ENCODE measurements around the gene FN3KRP. TPM values are rescaled to one million over a fixed set of nuclear protein-coding genes. Genes with fewer than 3 reads are reported as not detected.

The FN3KRP gene
- polyA plus RNA-seq, 2 donors, result 15.6 to 19.0 TPM

DNA sequence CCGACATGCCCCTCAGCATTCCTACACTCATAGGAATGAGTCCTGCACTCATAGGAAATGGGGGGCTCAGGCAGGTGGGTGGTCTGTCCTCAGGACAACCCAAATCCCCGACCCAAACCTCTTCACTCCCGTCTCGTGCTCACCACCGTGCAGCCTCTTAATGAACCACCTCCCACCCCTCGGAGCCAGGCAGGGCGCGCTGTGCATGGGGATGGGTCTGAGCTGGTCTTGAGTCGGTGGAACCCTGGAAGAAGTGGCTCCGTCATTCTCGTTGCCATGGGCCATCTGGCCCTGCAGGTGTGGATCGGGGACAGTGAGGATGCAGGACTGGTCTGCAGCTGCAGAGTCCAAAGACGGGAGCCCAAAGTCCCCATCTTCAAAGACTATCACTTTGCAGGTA is 11.6 kb upstream of the FN3KRP start:
- Histone ChIP-seq H3K27ac (ENCODE audit: low read depth in 2 of 2, low read length in 1 of 2) (no peak overlapping the region), H3K4me3 (ENCODE audit: low read depth in 1 of 2, low read length in 2 of 2) (no peak overlapping the region), H3K4me1 (ENCODE audit: control insufficient read depth in 2 of 2, insufficient read depth in 2 of 2, low read length in 1 of 2) (peaks cover 0 to 9% of the 10 kb centered on the region in 2 donors), H3K36me3 (ENCODE audit: control insufficient read depth in 2 of 2, insufficient read depth in 2 of 2, low read length in 1 of 2) (no peaks in the 10 kb centered on the region), H3K9me3 (ENCODE audit: control insufficient read depth in 2 of 2, insufficient read depth in 1 of 2, low read depth in 1 of 2, low read length in 1 of 2) (no peaks in the 10 kb centered on the region), H3K27me3 (ENCODE audit: control insufficient read depth in 1 of 2, insufficient read depth in 2 of 2, low read length in 2 of 2) (no peaks in the 10 kb centered on the region)
- 82 to 84% methylated on average over 13 of the region's 13 CpGs for WGBS, 2 donors

DNA sequence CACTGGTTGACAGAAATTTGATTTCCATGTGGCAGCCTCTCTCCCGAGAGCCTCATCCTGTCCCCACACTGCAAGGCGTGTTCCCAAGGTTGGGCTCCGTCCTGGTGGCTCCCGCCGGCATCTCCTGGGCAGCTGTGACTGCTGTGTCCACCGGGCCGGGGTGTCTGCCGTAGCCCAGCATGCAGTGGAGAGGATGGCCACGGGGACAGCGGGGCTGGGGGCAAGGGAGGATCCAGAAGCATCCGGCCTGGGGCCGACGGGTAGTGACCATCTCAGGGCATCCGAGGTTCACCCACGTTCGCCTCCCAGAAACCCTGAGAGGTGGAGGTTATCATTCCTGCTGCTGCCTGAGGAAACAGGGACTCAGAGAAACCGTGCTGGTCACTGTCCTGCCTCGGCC is 10.8 kb upstream of the FN3KRP start:
- no peaks in the 10 kb centered on the region for H3K27me3 ChIP-seq (ENCODE audit: control insufficient read depth in 1 of 2, insufficient read depth in 2 of 2, low read length in 2 of 2)
- 91 to 92% methylated on average over 18 of the region's 18 CpGs for WGBS, 2 donors
- H3K4me1 ChIP-seq (ENCODE audit: control insufficient read depth in 2 of 2, insufficient read depth in 2 of 2, low read length in 1 of 2), result peaks cover 0 to 9% of the 10 kb centered on the region in 2 donors

DNA sequence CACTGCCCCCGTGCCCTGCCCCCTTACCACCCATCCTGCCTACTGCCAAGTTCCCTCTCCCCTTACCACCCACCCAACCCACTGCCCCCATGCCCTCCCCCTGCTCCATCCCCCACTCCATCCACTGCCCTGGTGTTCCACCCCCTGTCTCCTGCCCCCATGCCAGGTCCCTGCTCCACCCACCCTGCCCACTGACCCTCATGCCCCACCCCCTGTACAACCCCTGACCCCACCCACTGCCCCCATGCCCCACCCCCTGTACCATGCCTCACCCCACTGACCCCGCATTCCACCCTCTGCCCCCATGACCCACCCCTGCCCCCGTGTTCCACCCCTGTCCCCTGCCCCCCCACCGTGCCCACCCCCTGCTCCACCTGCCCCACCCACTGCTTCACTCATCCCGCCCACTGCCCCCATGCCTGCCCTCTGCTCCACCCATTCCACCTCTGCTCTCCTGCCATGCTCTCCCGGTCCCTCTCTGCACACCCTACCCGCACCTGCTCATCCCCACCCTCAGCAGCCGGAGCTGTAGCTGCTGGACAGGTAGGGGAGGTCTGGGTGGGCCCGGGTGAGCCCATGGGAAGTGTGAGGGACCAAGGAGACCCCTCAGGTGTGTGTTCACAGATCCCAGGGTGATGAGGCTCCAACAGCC is 7.4 kb upstream of the FN3KRP start:
- Histone ChIP-seq H3K4me3 (ENCODE audit: low read depth in 1 of 2, low read length in 2 of 2) (no peak overlapping the region), H3K27ac (ENCODE audit: low read depth in 2 of 2, low read length in 1 of 2) (no peak overlapping the region), H3K9me3 (ENCODE audit: control insufficient read depth in 2 of 2, insufficient read depth in 1 of 2, low read depth in 1 of 2, low read length in 1 of 2) (no peaks in the 10 kb centered on the region), H3K36me3 (ENCODE audit: control insufficient read depth in 2 of 2, insufficient read depth in 2 of 2, low read length in 1 of 2) (no peaks in the 10 kb centered on the region), H3K4me1 (ENCODE audit: control insufficient read depth in 2 of 2, insufficient read depth in 2 of 2, low read length in 1 of 2) (no peaks in the 10 kb centered on the region), H3K27me3 (ENCODE audit: control insufficient read depth in 1 of 2, insufficient read depth in 2 of 2, low read length in 2 of 2) (no peaks in the 10 kb centered on the region)
- WGBS, 2 donors, result 63 to 69% methylated on average over 9 of the region's 9 CpGs

More for the DNA sequence above, 10.8 kb upstream of the FN3KRP start:
- no peak overlapping the region for H3K27ac ChIP-seq (ENCODE audit: low read depth in 2 of 2, low read length in 1 of 2)
- H3K9me3 ChIP-seq (ENCODE audit: control insufficient read depth in 2 of 2, insufficient read depth in 1 of 2, low read depth in 1 of 2, low read length in 1 of 2), result no peaks in the 10 kb centered on the region
- H3K4me3 ChIP-seq (ENCODE audit: low read depth in 1 of 2, low read length in 2 of 2), result no peak overlapping the region
- H3K36me3 ChIP-seq (ENCODE audit: control insufficient read depth in 2 of 2, insufficient read depth in 2 of 2, low read length in 1 of 2), result no peaks in the 10 kb centered on the region

DNA sequence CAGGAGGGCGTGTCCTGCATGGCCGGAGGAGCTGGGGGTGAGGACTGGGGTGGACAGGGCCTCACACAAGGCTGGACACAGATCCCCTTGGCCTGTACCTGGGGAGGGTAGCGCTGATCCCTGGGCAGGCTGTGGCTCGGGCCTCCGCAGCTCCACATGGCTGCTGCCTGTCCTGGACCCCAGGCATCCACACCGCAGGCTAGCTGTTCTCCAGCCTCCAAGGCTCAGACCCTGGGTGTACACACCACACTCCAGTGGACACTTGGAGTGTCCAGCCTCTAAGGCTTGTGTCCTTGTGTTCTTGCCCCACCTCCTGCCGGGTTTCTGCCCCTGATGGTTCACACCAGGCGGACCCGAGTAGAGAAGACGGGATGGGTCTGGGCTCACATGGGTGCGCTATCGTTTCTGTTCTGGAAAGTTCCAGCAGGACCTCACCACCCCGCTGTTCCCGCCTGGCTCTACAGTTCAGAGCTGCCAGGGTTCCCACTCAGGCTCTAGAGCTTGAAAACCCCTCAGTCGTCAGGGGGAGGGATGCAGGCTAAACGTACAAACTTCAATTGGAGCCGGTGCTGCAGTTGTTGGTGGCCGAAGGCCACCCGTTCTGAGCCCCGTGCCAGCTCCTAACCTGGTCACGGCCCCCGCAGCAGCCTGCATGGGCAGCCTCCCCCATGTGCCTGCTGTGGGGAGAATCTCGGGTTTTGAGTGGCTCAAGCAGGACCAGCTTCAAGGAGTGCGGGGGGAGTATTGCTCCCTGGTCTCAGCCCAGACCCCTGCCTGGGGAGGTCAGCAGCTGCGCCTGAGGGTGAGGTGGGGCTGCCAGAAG is 6.6 kb upstream of the FN3KRP start:
- no peaks in the 10 kb centered on the region for H3K4me1 ChIP-seq (ENCODE audit: control insufficient read depth in 2 of 2, insufficient read depth in 2 of 2, low read length in 1 of 2)
- no peak overlapping the region for H3K27ac ChIP-seq (ENCODE audit: low read depth in 2 of 2, low read length in 1 of 2)
- no peak overlapping the region for H3K4me3 ChIP-seq (ENCODE audit: low read depth in 1 of 2, low read length in 2 of 2)
- no peaks in the 10 kb centered on the region for H3K27me3 ChIP-seq (ENCODE audit: control insufficient read depth in 1 of 2, insufficient read depth in 2 of 2, low read length in 2 of 2)
- WGBS, 2 donors, result 88 to 89% methylated on average over 24 to 25 of the region's 25 CpGs
- no peaks in the 10 kb centered on the region for H3K9me3 ChIP-seq (ENCODE audit: control insufficient read depth in 2 of 2, insufficient read depth in 1 of 2, low read depth in 1 of 2, low read length in 1 of 2)
- no peaks in the 10 kb centered on the region for H3K36me3 ChIP-seq (ENCODE audit: control insufficient read depth in 2 of 2, insufficient read depth in 2 of 2, low read length in 1 of 2)

DNA sequence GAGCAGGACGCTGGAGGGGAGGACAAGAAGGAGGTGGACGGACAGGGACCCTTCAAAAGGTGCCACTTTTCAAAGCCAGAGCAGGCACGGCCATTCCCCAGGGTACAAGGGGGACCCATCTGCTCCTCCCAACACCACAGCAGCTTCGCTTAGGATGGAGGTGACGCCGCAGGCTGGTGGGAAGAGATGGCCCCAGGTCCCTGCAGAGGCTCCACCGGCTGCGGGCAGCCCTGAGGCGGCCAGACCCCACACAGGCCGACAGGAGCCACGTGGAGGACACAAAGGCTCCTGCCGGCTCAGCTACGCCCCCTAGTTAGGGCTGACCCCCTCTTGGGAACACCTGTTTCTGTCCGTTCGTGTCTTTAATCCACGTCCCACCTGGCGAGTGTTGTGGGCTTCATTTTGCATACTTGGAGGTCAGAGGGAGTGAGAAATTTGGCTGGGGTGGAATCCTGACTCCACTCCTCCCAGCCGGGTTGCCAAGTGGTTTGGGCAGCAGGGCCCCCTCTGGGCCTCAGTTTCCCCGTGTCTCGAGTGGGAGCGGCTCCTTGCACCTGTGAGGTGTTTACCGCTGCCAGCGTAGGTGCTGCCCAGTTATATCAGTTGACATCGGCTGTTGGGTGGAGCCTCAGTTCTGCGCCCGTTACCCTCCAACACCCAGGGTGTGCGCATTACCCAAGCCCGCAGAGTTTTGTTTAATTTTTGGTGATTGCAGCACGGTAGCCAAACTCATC is 5.8 kb upstream of the FN3KRP start:
- no peaks in the 10 kb centered on the region for H3K36me3 ChIP-seq (ENCODE audit: control insufficient read depth in 2 of 2, insufficient read depth in 2 of 2, low read length in 1 of 2)
- H3K4me1 ChIP-seq (ENCODE audit: control insufficient read depth in 2 of 2, insufficient read depth in 2 of 2, low read length in 1 of 2), result no peaks in the 10 kb centered on the region
- WGBS, 2 donors, result 72 to 75% methylated on average over 29 of the region's 29 CpGs
- H3K27me3 ChIP-seq (ENCODE audit: control insufficient read depth in 1 of 2, insufficient read depth in 2 of 2, low read length in 2 of 2), result no peaks in the 10 kb centered on the region
- H3K4me3 ChIP-seq (ENCODE audit: low read depth in 1 of 2, low read length in 2 of 2), result no peak overlapping the region
- no peaks in the 10 kb centered on the region for H3K9me3 ChIP-seq (ENCODE audit: control insufficient read depth in 2 of 2, insufficient read depth in 1 of 2, low read depth in 1 of 2, low read length in 1 of 2)
- no peak overlapping the region for H3K27ac ChIP-seq (ENCODE audit: low read depth in 2 of 2, low read length in 1 of 2)

DNA sequence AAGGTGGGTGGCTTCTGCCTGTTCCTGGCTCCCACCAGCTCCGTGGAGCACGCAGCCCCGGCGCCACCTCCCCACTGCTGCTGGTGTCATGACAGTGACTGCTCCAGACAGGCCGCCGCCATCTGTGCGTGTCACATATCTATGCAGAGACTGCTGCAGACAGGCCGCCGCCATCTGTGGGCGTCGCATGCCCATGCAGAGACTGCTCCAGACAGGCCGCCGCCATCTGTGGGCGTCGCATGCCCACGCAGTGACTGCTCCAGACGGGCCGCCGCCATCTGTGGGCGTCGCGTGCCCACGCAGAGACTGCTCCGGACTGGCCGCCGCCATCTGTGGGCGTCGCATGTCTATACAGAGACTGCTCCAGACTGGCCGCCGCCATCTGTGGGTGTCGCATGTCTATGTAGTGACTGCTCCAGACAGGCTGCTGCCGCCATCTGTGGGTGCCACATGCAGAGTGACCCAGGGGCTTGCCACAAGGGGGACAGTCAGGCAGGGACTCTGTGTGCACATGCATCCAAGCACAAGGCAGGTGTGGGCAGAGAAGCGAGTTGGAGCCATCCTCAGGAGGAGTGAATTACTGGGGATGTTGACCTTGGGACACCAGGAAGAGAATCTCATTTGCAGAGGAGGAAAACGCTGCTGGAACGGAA is 3.3 kb upstream of the FN3KRP start:
- Histone ChIP-seq H3K9me3 (ENCODE audit: control insufficient read depth in 2 of 2, insufficient read depth in 1 of 2, low read depth in 1 of 2, low read length in 1 of 2) (no peaks in the 10 kb centered on the region), H3K4me1 (ENCODE audit: control insufficient read depth in 2 of 2, insufficient read depth in 2 of 2, low read length in 1 of 2) (peaks cover 0 to 12% of the 10 kb centered on the region in 2 donors), H3K27ac (ENCODE audit: low read depth in 2 of 2, low read length in 1 of 2) (no peak overlapping the region), H3K27me3 (ENCODE audit: control insufficient read depth in 1 of 2, insufficient read depth in 2 of 2, low read length in 2 of 2) (no peaks in the 10 kb centered on the region), H3K36me3 (ENCODE audit: control insufficient read depth in 2 of 2, insufficient read depth in 2 of 2, low read length in 1 of 2) (no peaks in the 10 kb centered on the region), H3K4me3 (ENCODE audit: low read depth in 1 of 2, low read length in 2 of 2) (no peak overlapping the region)
- WGBS, 2 donors, result 90 to 91% methylated on average over 35 of the region's 35 CpGs

DNA sequence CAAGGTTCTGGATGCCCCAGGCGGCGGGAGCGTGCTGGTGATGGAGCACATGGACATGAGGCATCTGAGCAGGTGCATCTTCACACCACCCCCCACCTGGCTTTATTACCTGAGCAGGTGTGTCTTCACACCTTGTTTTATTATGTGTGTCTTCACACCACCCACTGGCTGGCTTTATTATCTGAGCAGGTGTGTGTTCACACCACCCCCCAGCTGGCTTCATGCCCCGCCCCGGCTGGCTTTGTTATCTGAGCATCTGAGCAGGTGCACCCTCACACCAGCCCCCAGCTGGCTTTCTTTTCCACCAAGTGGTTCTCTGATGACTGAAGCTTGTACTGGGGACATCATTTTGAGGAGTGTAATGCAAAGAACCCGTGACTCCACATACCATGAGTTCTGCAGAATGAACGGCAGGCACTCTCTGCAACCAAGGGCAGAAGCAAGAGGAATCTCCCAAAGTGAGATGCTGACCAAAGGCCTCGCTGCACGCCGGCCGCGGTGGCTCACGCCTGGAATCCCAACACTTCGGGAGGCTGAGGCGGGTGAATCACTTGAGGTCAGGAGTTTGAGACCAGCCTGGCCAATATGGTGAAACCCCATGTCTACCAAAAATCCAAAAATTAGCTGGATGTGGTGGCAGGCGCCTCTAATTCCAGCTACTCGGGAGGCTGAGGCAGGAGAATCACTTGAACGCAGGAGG is 2.6 kb downstream of the FN3KRP start:
- peaks cover 0 to 12% of the 10 kb centered on the region in 2 donors for H3K4me1 ChIP-seq (ENCODE audit: control insufficient read depth in 2 of 2, insufficient read depth in 2 of 2, low read length in 1 of 2)
- 95% methylated on average over 18 of the region's 18 CpGs for WGBS, 2 donors
- no peak overlapping the region for H3K27ac ChIP-seq (ENCODE audit: low read depth in 2 of 2, low read length in 1 of 2)
- H3K27me3 ChIP-seq (ENCODE audit: control insufficient read depth in 1 of 2, insufficient read depth in 2 of 2, low read length in 2 of 2), result no peaks in the 10 kb centered on the region
- H3K4me3 ChIP-seq (ENCODE audit: low read depth in 1 of 2, low read length in 2 of 2), result no peak overlapping the region
- H3K9me3 ChIP-seq (ENCODE audit: control insufficient read depth in 2 of 2, insufficient read depth in 1 of 2, low read depth in 1 of 2, low read length in 1 of 2), result no peaks in the 10 kb centered on the region
- H3K36me3 ChIP-seq (ENCODE audit: control insufficient read depth in 2 of 2, insufficient read depth in 2 of 2, low read length in 1 of 2), result peaks cover 10 to 22% of the 10 kb centered on the region in 2 donors

DNA sequence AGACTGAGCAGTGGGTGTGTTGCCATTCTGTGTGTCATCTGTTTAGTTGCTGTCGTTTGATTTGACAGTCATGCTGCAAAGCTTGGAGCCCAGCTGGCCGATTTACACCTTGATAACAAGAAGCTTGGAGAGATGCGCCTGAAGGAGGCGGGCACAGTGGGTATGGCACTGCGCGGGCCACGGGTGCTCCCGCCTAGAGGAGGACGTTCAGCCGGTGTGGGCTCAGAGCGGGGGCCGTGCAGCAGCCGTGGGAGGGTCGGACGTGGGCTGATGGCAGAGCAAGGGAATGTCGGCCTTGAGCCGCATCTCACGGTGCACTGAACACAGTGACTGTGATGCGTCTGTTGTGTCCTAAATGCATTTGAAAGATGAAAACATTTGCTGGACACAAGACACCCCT is 3.7 kb downstream of the FN3KRP start:
- no peaks in the 10 kb centered on the region for H3K9me3 ChIP-seq (ENCODE audit: control insufficient read depth in 2 of 2, insufficient read depth in 1 of 2, low read depth in 1 of 2, low read length in 1 of 2)
- peaks cover 0 to 12% of the 10 kb centered on the region in 2 donors for H3K4me1 ChIP-seq (ENCODE audit: control insufficient read depth in 2 of 2, insufficient read depth in 2 of 2, low read length in 1 of 2)
- peaks cover 10 to 22% of the 10 kb centered on the region in 2 donors for H3K36me3 ChIP-seq (ENCODE audit: control insufficient read depth in 2 of 2, insufficient read depth in 2 of 2, low read length in 1 of 2)
- H3K27ac ChIP-seq (ENCODE audit: low read depth in 2 of 2, low read length in 1 of 2), result no peak overlapping the region
- no peaks in the 10 kb centered on the region for H3K27me3 ChIP-seq (ENCODE audit: control insufficient read depth in 1 of 2, insufficient read depth in 2 of 2, low read length in 2 of 2)
- no peak overlapping the region for H3K4me3 ChIP-seq (ENCODE audit: low read depth in 1 of 2, low read length in 2 of 2)
- WGBS, 2 donors, result 93 to 94% methylated on average over 19 of the region's 19 CpGs
